WTC11 (cell line): Measurements from ENCODE around the gene PSMD8. TPM values are rescaled to one million over a fixed set of nuclear protein-coding genes. Genes with fewer than 3 reads are reported as not detected.
"Not testable (repeated sequence)": the region's sequence is repeated elsewhere in the genome, so short reads cannot be mapped to it uniquely, and the experiment has no call there.

Experiments
- ATAC-seq: fragments of 200-7000 bp; cut with Tn5 transposase; 2 replicates; pipeline ENCODE4 v1.10.0; 2021; ENCODE audit warnings: mild to moderate bottlenecking, moderate library complexity
- CTCF ChIA-PET: fragments of 300-600 bp; sonication (Branson Sonifier 250); formaldehyde crosslinking; loops from one replicate; lab custom pipeline; 2021; ENCODE audit warnings: antibody characterized with exemption; lab: Charles Lee
- POLR2A ChIA-PET: fragments of 350-600 bp; sonication (Branson Sonifier 250); formaldehyde crosslinking; loops from one replicate; lab custom pipeline; 2021; ENCODE audit warnings: antibody characterized with exemption; lab: Charles Lee
- DNase-seq: peaks from one replicate; pipeline ENCODE4 v3.0.0; 2021; ENCODE audit warnings: low spot score
- H3K27ac Mint-ChIP-seq: 2 replicates; pipeline ENCODE4 v1.8.0; 2021; ENCODE audit warnings: mixed read lengths
- H3K27me3 Mint-ChIP-seq: 2 replicates; pipeline ENCODE4 v1.8.0; 2021; ENCODE audit warnings: low read depth, mild to moderate bottlenecking, moderate library complexity, mixed read lengths
- H3K36me3 Mint-ChIP-seq: 2 replicates; pipeline ENCODE4 v1.8.0; 2021; ENCODE audit warnings: mixed read lengths
- H3K4me1 Mint-ChIP-seq: 2 replicates; pipeline ENCODE4 v1.8.0; 2022; ENCODE audit warnings: mixed read lengths
- H3K4me3 Mint-ChIP-seq: 2 replicates; pipeline ENCODE4 v1.8.0; 2021; ENCODE audit warnings: mild to moderate bottlenecking, moderate library complexity, mixed read lengths
- H3K9me3 Mint-ChIP-seq: 2 replicates; pipeline ENCODE4 v1.8.0; 2021; ENCODE audit warnings: mixed read lengths
- CREB1 ChIP-seq: sonication (generic); formaldehyde crosslinking; IDR thresholded peaks from 2 replicates; pipeline ENCODE4 v1.8.0; 2023; ENCODE audit warnings: mild to moderate bottlenecking, missing genetic modification reagents
- ESRRA ChIP-seq: sonication (generic); formaldehyde crosslinking; IDR thresholded peaks from 2 replicates; pipeline ENCODE4 v1.8.1; 2022; ENCODE audit warnings: mild to moderate bottlenecking, missing genetic modification reagents, borderline replicate concordance
- FOXJ3 ChIP-seq: sonication (generic); formaldehyde crosslinking; IDR thresholded peaks from 2 replicates; pipeline ENCODE4 v1.9.0; 2021; ENCODE audit warnings: missing genetic modification reagents, mild to moderate bottlenecking, borderline replicate concordance
- FOXP1 ChIP-seq: sonication (generic); formaldehyde crosslinking; IDR thresholded peaks from 2 replicates; pipeline ENCODE4 v1.8.0; 2022; ENCODE audit warnings: missing genetic modification reagents, mild to moderate bottlenecking, moderate library complexity, borderline replicate concordance
- GRHL2 ChIP-seq: fragments of 250-450 bp; sonication (Bioruptor Pico); IDR thresholded peaks from 2 replicates; pipeline ENCODE4 v1.8.0; 2022; ENCODE audit warnings: mild to moderate bottlenecking, moderate library complexity; ENCODE audit not compliant: insufficient replicate concordance, severe bottlenecking
- JAZF1 ChIP-seq: fragments of 250-450 bp; sonication (Bioruptor Pico); IDR thresholded peaks from 2 replicates; pipeline ENCODE4 v1.9.0; 2021; ENCODE audit warnings: moderate library complexity, mild to moderate bottlenecking, inconsistent platforms
- NR3C1 ChIP-seq: sonication (generic); formaldehyde crosslinking; conservative IDR thresholded peaks from 2 replicates; pipeline ENCODE4 v1.8.1; 2023; ENCODE audit warnings: low read depth, mild to moderate bottlenecking, missing genetic modification reagents
- SMAD3 ChIP-seq: sonication (generic); formaldehyde crosslinking; IDR thresholded peaks from 2 replicates; pipeline ENCODE4 v1.8.0; 2022; ENCODE audit warnings: missing genetic modification reagents, mild to moderate bottlenecking, borderline replicate concordance
- ZBTB21 ChIP-seq: sonication (generic); formaldehyde crosslinking; IDR thresholded peaks from 2 replicates; pipeline ENCODE4 v1.8.1; 2023; ENCODE audit warnings: mild to moderate bottlenecking, missing genetic modification reagents, borderline replicate concordance
- ZNF138 ChIP-seq: sonication (generic); formaldehyde crosslinking; conservative IDR thresholded peaks from 2 replicates; pipeline ENCODE4 v1.8.1; 2022; ENCODE audit warnings: mild to moderate bottlenecking, moderate library complexity, missing genetic modification reagents
- ZNF232 ChIP-seq: sonication (generic); formaldehyde crosslinking; IDR thresholded peaks from 2 replicates; pipeline ENCODE4 v1.8.0; 2022; ENCODE audit warnings: mild to moderate bottlenecking, missing genetic modification reagents
- total RNA-seq: library from RNA; stranded (reverse); gene quantifications from 3 replicates; pipeline ENCODE4 v1.2.3, GENCODE V29; 2021
- TF ChIP-seq, protein P1 (sequence below): fragments of 250-450 bp; sonication (Bioruptor Pico); IDR thresholded peaks from 2 replicates; pipeline ENCODE4 v1.9.0; 2021; ENCODE audit warnings: mild to moderate bottlenecking, borderline replicate concordance
- TF ChIP-seq, protein P2 (sequence below): sonication (generic); formaldehyde crosslinking; IDR thresholded peaks from 2 replicates; pipeline ENCODE4 v1.8.1; 2022; ENCODE audit warnings: low read depth, missing genetic modification reagents, borderline replicate concordance
- TF ChIP-seq, protein P3 (sequence below): sonication (generic); formaldehyde crosslinking; IDR thresholded peaks from 2 replicates; pipeline ENCODE4 v1.8.0; 2022; ENCODE audit warnings: missing genetic modification reagents
- TF ChIP-seq, protein P4 (sequence below): sonication (generic); formaldehyde crosslinking; conservative IDR thresholded peaks from 2 replicates; pipeline ENCODE4 v1.8.1; 2022; ENCODE audit warnings: mild to moderate bottlenecking, missing genetic modification reagents
- TF ChIP-seq, protein P5 (sequence below): fragments of 250-450 bp; sonication (Bioruptor Pico); conservative IDR thresholded peaks from 2 replicates; pipeline ENCODE4 v1.9.0; 2021; ENCODE audit warnings: mild to moderate bottlenecking

Gene PSMD8
- total RNA-seq, 1 experiment from 2014 or later: 167 TPM

DNA sequence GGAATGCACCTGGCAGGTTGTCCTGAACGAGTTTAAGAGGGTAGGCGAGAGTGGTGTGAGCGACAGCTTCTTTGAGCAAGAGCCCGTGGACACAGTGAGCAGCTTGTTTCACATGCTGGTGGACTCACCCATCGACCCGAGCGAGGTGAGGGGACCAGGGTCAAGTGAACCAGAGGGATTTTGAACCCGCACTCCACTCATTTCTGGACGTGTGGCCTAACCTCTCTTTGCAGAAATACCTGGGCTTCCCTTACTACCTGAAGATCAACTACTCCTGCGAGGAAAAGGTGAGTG, 37.1 kb upstream of the PSMD8 start (continued):
- TF ChIP-seq, protein P1, sequence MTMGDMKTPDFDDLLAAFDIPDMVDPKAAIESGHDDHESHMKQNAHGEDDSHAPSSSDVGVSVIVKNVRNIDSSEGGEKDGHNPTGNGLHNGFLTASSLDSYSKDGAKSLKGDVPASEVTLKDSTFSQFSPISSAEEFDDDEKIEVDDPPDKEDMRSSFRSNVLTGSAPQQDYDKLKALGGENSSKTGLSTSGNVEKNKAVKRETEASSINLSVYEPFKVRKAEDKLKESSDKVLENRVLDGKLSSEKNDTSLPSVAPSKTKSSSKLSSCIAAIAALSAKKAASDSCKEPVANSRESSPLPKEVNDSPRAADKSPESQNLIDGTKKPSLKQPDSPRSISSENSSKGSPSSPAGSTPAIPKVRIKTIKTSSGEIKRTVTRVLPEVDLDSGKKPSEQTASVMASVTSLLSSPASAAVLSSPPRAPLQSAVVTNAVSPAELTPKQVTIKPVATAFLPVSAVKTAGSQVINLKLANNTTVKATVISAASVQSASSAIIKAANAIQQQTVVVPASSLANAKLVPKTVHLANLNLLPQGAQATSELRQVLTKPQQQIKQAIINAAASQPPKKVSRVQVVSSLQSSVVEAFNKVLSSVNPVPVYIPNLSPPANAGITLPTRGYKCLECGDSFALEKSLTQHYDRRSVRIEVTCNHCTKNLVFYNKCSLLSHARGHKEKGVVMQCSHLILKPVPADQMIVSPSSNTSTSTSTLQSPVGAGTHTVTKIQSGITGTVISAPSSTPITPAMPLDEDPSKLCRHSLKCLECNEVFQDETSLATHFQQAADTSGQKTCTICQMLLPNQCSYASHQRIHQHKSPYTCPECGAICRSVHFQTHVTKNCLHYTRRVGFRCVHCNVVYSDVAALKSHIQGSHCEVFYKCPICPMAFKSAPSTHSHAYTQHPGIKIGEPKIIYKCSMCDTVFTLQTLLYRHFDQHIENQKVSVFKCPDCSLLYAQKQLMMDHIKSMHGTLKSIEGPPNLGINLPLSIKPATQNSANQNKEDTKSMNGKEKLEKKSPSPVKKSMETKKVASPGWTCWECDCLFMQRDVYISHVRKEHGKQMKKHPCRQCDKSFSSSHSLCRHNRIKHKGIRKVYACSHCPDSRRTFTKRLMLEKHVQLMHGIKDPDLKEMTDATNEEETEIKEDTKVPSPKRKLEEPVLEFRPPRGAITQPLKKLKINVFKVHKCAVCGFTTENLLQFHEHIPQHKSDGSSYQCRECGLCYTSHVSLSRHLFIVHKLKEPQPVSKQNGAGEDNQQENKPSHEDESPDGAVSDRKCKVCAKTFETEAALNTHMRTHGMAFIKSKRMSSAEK (CRISPR knock-in tag): no peak
- TF ChIP-seq CREB1 (CRISPR knock-in tag): no peak
- TF ChIP-seq, protein P2, sequence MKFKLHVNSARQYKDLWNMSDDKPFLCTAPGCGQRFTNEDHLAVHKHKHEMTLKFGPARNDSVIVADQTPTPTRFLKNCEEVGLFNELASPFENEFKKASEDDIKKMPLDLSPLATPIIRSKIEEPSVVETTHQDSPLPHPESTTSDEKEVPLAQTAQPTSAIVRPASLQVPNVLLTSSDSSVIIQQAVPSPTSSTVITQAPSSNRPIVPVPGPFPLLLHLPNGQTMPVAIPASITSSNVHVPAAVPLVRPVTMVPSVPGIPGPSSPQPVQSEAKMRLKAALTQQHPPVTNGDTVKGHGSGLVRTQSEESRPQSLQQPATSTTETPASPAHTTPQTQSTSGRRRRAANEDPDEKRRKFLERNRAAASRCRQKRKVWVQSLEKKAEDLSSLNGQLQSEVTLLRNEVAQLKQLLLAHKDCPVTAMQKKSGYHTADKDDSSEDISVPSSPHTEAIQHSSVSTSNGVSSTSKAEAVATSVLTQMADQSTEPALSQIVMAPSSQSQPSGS (CRISPR knock-in tag): no peak

DNA sequence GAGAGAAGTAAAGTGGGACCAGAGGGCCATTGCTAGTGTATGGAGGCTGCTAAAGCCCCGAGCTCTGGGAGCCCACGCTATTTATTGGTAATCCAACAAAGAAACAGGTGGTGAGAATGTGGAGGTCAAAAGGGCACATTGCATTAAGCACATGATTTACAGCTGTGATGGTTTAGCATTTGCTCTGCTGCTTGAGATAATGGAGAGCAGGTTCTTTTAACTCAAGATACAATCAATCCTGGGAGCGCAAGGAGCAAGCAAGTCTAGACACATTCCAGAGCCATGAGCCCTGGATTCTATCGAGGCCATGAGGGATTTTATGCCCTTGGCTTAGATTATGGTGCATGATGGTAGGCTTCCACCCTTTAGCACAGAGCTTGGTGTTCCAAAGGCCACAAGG, 35.4 kb upstream of the PSMD8 start:
- H3K36me3 Mint-ChIP-seq, DNase-seq, H3K27me3 Mint-ChIP-seq, ATAC-seq, H3K9me3 Mint-ChIP-seq: not testable (repeated sequence)
- H3K27ac Mint-ChIP-seq: peak overlapping the region; percentile 76
- peaks cover 14% of the 10 kb centered on the region for H3K4me1 Mint-ChIP-seq
- H3K4me3 Mint-ChIP-seq: peak overlapping the region; percentile 39
- POLR2A ChIA-PET: interaction anchor here (1.1 kb wide), 1 partner anchor 23 kb away, joined by 3 read pairs; no protein-coding TSS in a partner anchor
- CTCF ChIA-PET: interaction anchor here (1.1 to 1.4 kb wide), 2 partner anchors 49 to 64 kb away, joined by 5 to 6 read pairs; partner anchors contain the start of genes FAM98C and GGN

DNA sequence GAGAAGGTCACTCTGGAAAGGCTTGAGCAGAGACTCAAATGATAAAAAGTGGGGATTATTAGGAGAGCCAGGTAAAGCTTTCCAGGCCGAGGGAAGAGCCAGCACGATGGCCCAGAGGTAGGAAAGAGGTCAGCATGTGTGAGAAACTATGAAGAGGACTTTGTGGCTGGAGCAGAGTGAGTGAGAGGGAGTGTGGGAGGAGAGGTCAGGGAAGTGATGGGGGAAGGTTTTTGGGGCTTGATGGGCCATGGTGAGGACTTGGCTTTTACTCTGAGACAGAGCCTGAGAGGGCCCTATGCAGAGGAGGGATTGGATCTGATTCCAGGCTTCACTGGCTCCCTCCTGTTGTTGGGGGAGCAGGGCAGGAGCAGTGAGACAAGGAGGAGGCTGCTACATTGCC, 33.4 kb upstream of the PSMD8 start:
- POLR2A ChIA-PET: no interaction called here
- Mint-ChIP-seq H3K4me3 (no peak overlapping the region), H3K27me3 (peaks cover 3% of the 10 kb centered on the region; the same call in 1 of the 2 replicates), H3K27ac (peak overlapping the region; percentile 9), H3K36me3 (peaks cover 2% of the 10 kb centered on the region; the same call in 1 of the 2 replicates), H3K4me1 (peaks cover 14% of the 10 kb centered on the region), H3K9me3 (no peaks in the 10 kb centered on the region)
- DNase-seq (no peak), ATAC-seq (no peak)
- CTCF ChIA-PET: no interaction called here
- TF ChIP-seq ZNF232 (CRISPR knock-in tag): no peak
- no peak for TF ChIP-seq SMAD3 (CRISPR knock-in tag)
- no peak for TF ChIP-seq JAZF1
- TF ChIP-seq, protein P3, sequence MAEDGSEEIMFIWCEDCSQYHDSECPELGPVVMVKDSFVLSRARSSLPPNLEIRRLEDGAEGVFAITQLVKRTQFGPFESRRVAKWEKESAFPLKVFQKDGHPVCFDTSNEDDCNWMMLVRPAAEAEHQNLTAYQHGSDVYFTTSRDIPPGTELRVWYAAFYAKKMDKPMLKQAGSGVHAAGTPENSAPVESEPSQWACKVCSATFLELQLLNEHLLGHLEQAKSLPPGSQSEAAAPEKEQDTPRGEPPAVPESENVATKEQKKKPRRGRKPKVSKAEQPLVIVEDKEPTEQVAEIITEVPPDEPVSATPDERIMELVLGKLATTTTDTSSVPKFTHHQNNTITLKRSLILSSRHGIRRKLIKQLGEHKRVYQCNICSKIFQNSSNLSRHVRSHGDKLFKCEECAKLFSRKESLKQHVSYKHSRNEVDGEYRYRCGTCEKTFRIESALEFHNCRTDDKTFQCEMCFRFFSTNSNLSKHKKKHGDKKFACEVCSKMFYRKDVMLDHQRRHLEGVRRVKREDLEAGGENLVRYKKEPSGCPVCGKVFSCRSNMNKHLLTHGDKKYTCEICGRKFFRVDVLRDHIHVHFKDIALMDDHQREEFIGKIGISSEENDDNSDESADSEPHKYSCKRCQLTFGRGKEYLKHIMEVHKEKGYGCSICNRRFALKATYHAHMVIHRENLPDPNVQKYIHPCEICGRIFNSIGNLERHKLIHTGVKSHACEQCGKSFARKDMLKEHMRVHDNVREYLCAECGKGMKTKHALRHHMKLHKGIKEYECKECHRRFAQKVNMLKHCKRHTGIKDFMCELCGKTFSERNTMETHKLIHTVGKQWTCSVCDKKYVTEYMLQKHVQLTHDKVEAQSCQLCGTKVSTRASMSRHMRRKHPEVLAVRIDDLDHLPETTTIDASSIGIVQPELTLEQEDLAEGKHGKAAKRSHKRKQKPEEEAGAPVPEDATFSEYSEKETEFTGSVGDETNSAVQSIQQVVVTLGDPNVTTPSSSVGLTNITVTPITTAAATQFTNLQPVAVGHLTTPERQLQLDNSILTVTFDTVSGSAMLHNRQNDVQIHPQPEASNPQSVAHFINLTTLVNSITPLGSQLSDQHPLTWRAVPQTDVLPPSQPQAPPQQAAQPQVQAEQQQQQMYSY (CRISPR knock-in tag): no peak
- no peak for TF ChIP-seq ZBTB21 (CRISPR knock-in tag)
- TF ChIP-seq, protein P4, sequence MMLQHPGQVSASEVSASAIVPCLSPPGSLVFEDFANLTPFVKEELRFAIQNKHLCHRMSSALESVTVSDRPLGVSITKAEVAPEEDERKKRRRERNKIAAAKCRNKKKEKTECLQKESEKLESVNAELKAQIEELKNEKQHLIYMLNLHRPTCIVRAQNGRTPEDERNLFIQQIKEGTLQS: no peak
- TF ChIP-seq FOXP1 (CRISPR knock-in tag): no peak
- no peak for TF ChIP-seq ESRRA (CRISPR knock-in tag)
- no peak for TF ChIP-seq FOXJ3 (CRISPR knock-in tag)
- no peak for TF ChIP-seq ZNF138
- TF ChIP-seq NR3C1 (CRISPR knock-in tag): no peak
- TF ChIP-seq GRHL2 (CRISPR knock-in tag): no peak
- TF ChIP-seq, protein P5, sequence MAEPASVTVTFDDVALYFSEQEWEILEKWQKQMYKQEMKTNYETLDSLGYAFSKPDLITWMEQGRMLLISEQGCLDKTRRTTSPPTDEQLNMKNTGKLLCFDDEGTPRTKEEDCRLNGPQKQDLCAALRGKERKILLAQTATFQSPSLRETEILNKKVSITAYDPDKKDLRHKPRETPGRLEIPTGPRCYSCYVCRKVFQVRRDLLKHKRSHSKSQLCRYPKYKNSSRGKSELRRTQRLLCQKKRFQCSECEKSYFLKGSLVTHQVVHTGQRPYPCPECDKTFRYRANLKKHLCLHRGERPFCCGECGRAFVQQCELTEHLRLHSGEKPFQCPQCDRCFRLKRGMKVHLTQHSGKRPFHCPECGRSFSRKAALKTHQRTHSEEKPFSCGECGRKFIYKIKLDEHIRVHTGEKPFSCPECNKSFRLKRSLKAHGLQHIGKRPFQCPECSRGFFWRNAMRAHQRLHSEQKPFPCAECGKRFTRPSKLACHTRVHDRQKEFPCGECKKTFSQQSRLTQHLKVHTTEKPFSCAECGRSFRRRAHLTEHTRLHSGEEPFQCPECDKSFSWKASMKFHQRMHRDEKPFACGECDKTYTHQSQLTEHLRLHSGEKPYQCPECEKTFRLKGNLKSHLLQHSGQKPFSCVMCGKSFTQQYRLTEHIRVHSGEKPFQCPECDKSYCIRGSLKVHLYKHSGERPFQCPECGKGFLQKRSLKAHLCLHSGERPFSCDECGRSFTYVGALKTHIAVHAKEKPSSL: no peak
- TF ChIP-seq, protein P1 (CRISPR knock-in tag): no peak
